ENCODE measurements around the gene CARD19. TPM values are rescaled to one million over a fixed set of nuclear protein-coding genes. Genes with fewer than 3 reads are reported as not detected.

CARD19 gene
- total RNA-seq, 1 experiment from 2014 or later: 54.5 TPM

- H3K4me2 ChIP-seq (ENCODE audit: low read length): peak within 1 kb of the TSS; percentile 87
- RAD21 ChIA-PET (ENCODE audit: low non-redundant PET in 1 of 2, low total read pairs in 2 of 2, uncharacterized antibody in 2 of 2, unreplicated experiment in 2 of 2): no interaction called here
- DNase-seq (ENCODE audit: low read depth, low spot score) (peak; percentile 39), ATAC-seq (peak; percentile 87)
- CTCF ChIA-PET: no interaction called here
- peaks cover 14 to 38% of the 10 kb centered on the region in 2 experiments for H3K4me1 ChIP-seq (ENCODE audit: control insufficient read depth in 1 of 2, insufficient read depth in 2 of 2, low read length in 2 of 2)
- H3K4me3 ChIP-seq (replicated peaks in 1 of 2; ENCODE audit: low read depth in 1 of 2, low read length in 2 of 2): peak within 1 kb of the TSS; percentile 53 to 64
- peak within 1 kb of the TSS; percentile 68 for H3K9ac ChIP-seq (ENCODE audit: low read length)
- H3K27ac ChIP-seq (ENCODE audit: low read depth, low read length): peak within 1 kb of the TSS; percentile 23; the same call in 1 of the 2 replicates
- H3K36me3 ChIP-seq (ENCODE audit: control insufficient read depth in 1 of 2, insufficient read depth in 2 of 2, low read length in 2 of 2): no peaks in the 10 kb centered on the region
- BruUV-seq (replicated peaks): no TSS peak
- H4K20me1 ChIP-seq (ENCODE audit: insufficient read depth): no peaks in the 10 kb centered on the region
- no peaks in the 10 kb centered on the region for H3K79me2 ChIP-seq (ENCODE audit: insufficient read depth, low read length)
- no peaks in the 10 kb centered on the region for H3K9me2 ChIP-seq (ENCODE audit: insufficient read depth)
- no peaks in the 10 kb centered on the region for H3K27me3 ChIP-seq (ENCODE audit: insufficient read depth, low read length)
- H3K9me3 ChIP-seq (ENCODE audit: control insufficient read depth in 1 of 2, insufficient read depth in 1 of 2, low read depth in 1 of 2, low read length in 2 of 2): no peaks in the 10 kb centered on the region
- no peak for TF ChIP-seq EZH2 (IDR thresholded peaks at IDR 0.05)
- no peak for TF ChIP-seq ZNF274 (IDR thresholded peaks at IDR 0.05; ENCODE audit: low read depth, low read length)
- peak; percentile 50; the same call in 1 of the 2 replicates for TF ChIP-seq POLR2AphosphoS5 (IDR thresholded peaks at IDR 0.05; ENCODE audit: low read depth, low read length)
- TF ChIP-seq YY1 (IDR thresholded peaks at IDR 0.05; ENCODE audit: extremely low read depth, insufficient replicate concordance, low read depth, low read length): no peak
- TF ChIP-seq MAX (IDR thresholded peaks at IDR 0.05): no peak
- intact Hi-C loops (cut with micrococcal nuclease): no loop called here
- peak within 1 kb of the TSS; percentile 61 for H2AFZ ChIP-seq (ENCODE audit: low read depth, low read length, poor library complexity, severe bottlenecking)
- POLR2A ChIA-PET: no interaction called here
Observed at GRCh38 chr9:93058355-93059010, 37.5 kb upstream of the CARD19 start, which contains the start of gene SUSD3. SUSD3 (plus strand) TSS chr9:93058701; CDS start chr9:93058743, 42 bp downstream.

GRCh38 chr9:93059011-93059714 is 36.9 kb upstream of the CARD19 start:
- TF ChIP-seq ELF1 (IDR thresholded peaks at IDR 0.05; ENCODE audit: borderline replicate concordance, low read depth) (no peak), RAD21 (IDR thresholded peaks at IDR 0.05; ENCODE audit: low read depth) (no peak), FOSL1 (IDR thresholded peaks at IDR 0.05; ENCODE audit: low read depth) (no peak), EZH2 (IDR thresholded peaks at IDR 0.05) (no peak), SIN3A (IDR thresholded peaks at IDR 0.05; ENCODE audit: low read depth) (no peak), ZNF274 (IDR thresholded peaks at IDR 0.05; ENCODE audit: low read depth, low read length) (no peak), ZFX (IDR thresholded peaks at IDR 0.05) (no peak), SP1 (IDR thresholded peaks at IDR 0.05; ENCODE audit: low read depth) (no peak), CEBPB (IDR thresholded peaks at IDR 0.05; ENCODE audit: low read depth) (no peak), MAX (IDR thresholded peaks at IDR 0.05) (no peak), JUND (IDR thresholded peaks at IDR 0.05) (no peak), EGR1 (IDR thresholded peaks at IDR 0.05; ENCODE audit: low read depth) (no peak)
- TF ChIP-seq, protein P1, sequence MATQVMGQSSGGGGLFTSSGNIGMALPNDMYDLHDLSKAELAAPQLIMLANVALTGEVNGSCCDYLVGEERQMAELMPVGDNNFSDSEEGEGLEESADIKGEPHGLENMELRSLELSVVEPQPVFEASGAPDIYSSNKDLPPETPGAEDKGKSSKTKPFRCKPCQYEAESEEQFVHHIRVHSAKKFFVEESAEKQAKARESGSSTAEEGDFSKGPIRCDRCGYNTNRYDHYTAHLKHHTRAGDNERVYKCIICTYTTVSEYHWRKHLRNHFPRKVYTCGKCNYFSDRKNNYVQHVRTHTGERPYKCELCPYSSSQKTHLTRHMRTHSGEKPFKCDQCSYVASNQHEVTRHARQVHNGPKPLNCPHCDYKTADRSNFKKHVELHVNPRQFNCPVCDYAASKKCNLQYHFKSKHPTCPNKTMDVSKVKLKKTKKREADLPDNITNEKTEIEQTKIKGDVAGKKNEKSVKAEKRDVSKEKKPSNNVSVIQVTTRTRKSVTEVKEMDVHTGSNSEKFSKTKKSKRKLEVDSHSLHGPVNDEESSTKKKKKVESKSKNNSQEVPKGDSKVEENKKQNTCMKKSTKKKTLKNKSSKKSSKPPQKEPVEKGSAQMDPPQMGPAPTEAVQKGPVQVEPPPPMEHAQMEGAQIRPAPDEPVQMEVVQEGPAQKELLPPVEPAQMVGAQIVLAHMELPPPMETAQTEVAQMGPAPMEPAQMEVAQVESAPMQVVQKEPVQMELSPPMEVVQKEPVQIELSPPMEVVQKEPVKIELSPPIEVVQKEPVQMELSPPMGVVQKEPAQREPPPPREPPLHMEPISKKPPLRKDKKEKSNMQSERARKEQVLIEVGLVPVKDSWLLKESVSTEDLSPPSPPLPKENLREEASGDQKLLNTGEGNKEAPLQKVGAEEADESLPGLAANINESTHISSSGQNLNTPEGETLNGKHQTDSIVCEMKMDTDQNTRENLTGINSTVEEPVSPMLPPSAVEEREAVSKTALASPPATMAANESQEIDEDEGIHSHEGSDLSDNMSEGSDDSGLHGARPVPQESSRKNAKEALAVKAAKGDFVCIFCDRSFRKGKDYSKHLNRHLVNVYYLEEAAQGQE (IDR thresholded peaks at IDR 0.05; ENCODE audit: low read depth): no peak
- TF ChIP-seq, protein P2, sequence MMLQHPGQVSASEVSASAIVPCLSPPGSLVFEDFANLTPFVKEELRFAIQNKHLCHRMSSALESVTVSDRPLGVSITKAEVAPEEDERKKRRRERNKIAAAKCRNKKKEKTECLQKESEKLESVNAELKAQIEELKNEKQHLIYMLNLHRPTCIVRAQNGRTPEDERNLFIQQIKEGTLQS (IDR thresholded peaks at IDR 0.05): no peak
- no TSS peak for BruUV-seq (replicated peaks)
- H3K9me3 ChIP-seq (ENCODE audit: control insufficient read depth in 1 of 2, insufficient read depth in 1 of 2, low read depth in 1 of 2, low read length in 2 of 2): no peaks in the 10 kb centered on the region
- ChIA-PET RAD21 (ENCODE audit: low non-redundant PET in 1 of 2, low total read pairs in 2 of 2, uncharacterized antibody in 2 of 2, unreplicated experiment in 2 of 2) (no interaction called here), POLR2A (interaction anchor here (1.0 kb wide), 1 partner anchor 56 kb away, joined by 3 read pairs; no protein-coding TSS in a partner anchor), CTCF (no interaction called here)
- H4K20me1 ChIP-seq (ENCODE audit: insufficient read depth): no peaks in the 10 kb centered on the region
- peak; percentile 41 for ATAC-seq
- DNase-seq (ENCODE audit: low read depth, low spot score): no peak
- H3K27me3 ChIP-seq (ENCODE audit: insufficient read depth, low read length): no peaks in the 10 kb centered on the region
- peak overlapping the region; percentile 53 to 64 for H3K4me3 ChIP-seq (replicated peaks in 1 of 2; ENCODE audit: low read depth in 1 of 2, low read length in 2 of 2)
- no peaks in the 10 kb centered on the region for H3K9me2 ChIP-seq (ENCODE audit: insufficient read depth)
- intact Hi-C loops (cut with micrococcal nuclease): no loop called here
- H3K36me3 ChIP-seq (ENCODE audit: control insufficient read depth in 1 of 2, insufficient read depth in 2 of 2, low read length in 2 of 2): no peaks in the 10 kb centered on the region
- no peaks in the 10 kb centered on the region for H3K79me2 ChIP-seq (ENCODE audit: insufficient read depth, low read length)
- H2AFZ ChIP-seq (ENCODE audit: low read depth, low read length, poor library complexity, severe bottlenecking): no peak overlapping the region
- H3K9ac ChIP-seq (ENCODE audit: low read length): peak overlapping the region; percentile 68
- H3K4me1 ChIP-seq (ENCODE audit: control insufficient read depth in 1 of 2, insufficient read depth in 2 of 2, low read length in 2 of 2): peaks cover 14 to 38% of the 10 kb centered on the region in 2 experiments
- peak overlapping the region; percentile 87 for H3K4me2 ChIP-seq (ENCODE audit: low read length)
- H3K27ac ChIP-seq (ENCODE audit: low read depth, low read length): peak overlapping the region; percentile 23; the same call in 1 of the 2 replicates
